ENCODE results near the gene ADAMTSL2.

ADAMTSL2 gene

DNA sequence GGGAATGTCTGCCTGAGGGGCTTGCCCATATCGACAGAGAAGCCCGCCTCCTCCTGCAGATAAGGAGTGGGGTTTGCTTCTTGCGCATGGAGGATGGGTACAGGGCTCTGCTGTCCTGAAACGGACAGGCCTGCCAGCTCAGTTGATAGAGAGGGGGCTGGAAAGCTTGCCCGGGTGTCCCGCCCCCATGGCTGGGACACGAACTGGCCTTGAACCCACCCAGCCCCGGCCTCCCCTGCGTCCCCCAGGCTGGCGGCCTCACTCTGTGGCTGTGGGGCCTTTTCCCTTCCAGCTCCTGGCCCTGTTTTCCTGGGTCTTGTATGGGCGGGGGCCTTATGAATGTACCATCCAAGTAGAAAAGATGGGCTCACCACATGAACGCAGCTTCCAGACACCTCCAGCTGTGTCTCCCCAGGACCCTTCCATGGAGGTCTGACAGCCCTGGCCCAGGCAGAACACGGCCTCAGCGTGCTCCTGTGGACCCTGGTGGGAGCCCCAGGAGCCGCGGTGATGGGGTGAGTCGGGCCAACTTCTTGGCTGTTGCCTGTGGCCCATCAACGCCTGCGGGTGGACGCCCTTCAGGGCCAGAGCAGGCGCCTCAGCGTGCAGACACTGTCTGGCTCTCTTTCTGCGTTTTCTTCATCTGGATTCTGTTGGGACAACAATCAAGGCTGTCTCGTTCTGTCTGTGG is 39.7 kb upstream of the ADAMTSL2 start:
- TF ChIP-seq, protein P1, sequence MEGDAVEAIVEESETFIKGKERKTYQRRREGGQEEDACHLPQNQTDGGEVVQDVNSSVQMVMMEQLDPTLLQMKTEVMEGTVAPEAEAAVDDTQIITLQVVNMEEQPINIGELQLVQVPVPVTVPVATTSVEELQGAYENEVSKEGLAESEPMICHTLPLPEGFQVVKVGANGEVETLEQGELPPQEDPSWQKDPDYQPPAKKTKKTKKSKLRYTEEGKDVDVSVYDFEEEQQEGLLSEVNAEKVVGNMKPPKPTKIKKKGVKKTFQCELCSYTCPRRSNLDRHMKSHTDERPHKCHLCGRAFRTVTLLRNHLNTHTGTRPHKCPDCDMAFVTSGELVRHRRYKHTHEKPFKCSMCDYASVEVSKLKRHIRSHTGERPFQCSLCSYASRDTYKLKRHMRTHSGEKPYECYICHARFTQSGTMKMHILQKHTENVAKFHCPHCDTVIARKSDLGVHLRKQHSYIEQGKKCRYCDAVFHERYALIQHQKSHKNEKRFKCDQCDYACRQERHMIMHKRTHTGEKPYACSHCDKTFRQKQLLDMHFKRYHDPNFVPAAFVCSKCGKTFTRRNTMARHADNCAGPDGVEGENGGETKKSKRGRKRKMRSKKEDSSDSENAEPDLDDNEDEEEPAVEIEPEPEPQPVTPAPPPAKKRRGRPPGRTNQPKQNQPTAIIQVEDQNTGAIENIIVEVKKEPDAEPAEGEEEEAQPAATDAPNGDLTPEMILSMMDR (IDR thresholded peaks at IDR 0.05; ENCODE audit: extremely low read depth, insufficient read depth, missing control alignments) = no peak
- DNase-seq (ENCODE audit: low spot score) = no peak
- in situ Hi-C loops (cut with MboI; ENCODE audit: low pct_unique_long_range_greater_than_20kb, low sequenced_read_pairs, unreplicated experiment) = no loop called here

DNA sequence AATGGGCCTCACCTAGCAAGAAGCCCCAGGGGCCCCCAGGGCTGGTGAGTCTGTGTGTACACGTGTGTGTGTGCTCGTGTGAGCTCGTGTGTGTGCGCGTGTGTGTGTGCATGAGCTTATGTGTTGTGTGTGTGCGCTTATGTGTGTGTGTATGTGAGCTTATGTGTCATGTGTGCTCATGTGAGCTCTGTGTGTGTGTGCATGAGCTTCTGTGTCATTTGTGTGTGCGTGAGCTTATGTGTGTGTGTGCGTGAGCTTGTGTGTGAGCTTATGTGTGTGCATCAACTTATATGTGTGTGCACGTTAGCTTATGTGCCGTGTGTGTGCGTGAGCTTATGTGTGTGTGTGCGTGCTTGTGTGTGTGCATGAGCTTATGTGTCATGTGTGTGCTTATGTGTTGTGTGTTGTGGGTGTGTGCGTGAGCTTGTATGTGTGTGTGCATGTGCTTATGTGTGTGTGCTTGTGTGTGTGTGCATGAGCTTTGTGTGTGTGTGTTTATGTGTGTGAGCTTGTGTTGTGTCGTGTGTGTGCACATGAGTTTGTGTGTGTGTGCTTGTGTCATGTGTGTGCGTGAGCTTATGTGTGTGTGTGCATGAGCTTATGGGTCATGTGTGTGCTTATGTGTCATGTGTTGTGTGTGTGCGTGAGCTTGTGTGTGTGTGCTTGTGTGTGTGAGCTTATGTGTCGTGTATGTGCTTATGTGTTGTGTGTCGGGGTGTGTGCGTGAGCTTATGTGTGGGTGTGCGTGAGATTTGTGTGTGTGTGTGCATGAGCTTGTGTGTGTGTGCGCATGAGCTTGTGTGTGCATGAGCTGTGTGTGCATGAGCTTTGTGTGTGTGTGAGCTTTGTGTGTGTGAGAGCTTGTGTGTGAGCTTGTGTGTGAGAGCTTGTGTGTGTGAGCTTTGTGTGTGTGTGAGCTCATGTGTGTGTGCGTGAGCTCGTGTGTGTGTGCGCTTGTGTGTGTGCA is 38.9 kb upstream of the ADAMTSL2 start:
- in situ Hi-C loops (cut with MboI; ENCODE audit: low pct_unique_long_range_greater_than_20kb, low sequenced_read_pairs, unreplicated experiment) = no loop called here
- DNase-seq (ENCODE audit: low spot score) = no peak
- TF ChIP-seq, protein P1 (IDR thresholded peaks at IDR 0.05; ENCODE audit: extremely low read depth, insufficient read depth, missing control alignments) = no peak

DNA sequence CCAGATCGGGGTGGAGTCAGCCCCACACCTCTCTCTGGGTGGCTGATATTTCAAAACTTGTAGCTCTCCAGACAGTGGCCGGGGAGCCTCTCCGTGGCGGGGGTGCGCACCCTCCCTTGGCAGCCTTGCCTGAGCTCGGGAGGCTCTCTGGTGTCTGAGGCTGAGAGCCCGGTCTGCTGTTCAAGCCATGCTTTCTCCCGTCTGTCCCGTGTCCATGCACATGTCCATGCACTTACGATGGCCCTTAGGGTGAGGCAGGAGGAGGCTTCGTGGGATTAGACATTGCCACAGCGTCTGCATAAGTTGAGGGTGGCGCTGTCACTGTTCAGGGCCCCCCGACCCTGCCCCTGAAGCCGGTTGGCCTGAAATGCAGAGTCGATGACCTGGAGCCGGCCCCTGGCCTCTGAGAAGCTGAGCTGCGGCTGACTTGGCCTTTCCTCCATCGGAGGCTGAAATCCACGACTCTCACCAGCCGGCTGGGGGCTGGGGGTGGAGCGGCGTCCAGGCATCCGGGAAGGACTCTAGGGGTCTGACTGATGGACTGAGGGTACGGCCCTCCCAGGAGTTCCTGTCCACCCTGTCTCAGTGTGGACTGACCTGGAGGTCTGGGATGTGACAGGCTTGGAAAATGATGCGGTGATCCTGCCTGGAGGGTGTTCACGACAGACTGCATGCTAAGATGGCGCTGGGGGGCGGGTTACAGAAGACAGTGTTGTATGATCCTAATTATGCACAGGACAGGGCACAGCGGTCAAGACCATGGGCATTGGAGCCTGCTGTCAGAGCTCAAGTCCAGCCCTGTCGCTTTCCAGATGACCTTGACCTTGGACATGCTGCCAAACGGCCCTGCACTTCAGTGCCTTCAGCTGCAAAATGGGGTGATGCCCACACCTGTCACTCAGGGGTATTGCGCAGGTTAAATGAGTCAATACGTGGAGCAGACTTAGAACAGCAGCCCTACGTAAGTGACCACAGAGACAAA is 37.4 kb upstream of the ADAMTSL2 start:
- TF ChIP-seq, protein P1 (IDR thresholded peaks at IDR 0.05; ENCODE audit: extremely low read depth, insufficient read depth, missing control alignments) = no peak
- no peak for DNase-seq (ENCODE audit: low spot score)
- in situ Hi-C loops (cut with MboI; ENCODE audit: low pct_unique_long_range_greater_than_20kb, low sequenced_read_pairs, unreplicated experiment) = no loop called here

DNA sequence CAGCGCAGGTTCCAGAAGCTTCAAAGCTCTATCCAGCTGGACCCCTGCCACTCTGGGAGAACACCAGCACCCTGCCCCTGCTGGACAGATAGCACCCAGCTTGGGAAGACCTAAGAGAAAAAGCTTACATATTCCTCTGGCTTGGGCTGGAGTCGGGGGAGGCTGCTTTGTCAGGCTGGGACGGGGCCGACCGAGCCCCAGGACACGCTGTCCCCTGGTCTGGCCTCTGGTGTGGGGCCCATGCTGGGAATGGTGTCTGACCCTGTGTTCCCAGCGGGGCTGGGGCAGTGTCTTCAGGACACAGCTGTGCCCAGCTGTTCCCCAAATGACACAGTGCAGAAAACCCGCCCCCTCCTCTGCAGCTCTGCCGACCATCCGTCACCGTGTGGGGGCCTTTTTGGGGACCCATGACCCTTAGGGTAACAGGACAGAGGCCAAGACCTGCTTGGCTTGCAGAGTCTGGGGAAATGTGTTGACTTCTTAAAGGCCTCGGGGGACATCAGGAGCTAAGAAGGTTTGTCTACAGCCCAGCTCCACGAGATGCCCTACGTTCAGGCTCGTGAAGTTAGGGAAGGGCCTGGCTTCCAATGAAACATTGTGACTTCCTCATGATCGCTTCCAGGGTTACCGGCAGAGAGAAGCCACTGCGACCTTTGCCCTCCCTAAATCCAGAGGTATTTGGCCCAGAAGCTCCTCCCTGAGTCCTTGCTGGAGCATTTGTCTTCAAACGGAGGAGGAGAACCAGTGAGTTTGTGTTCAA is 35.2 kb upstream of the ADAMTSL2 start:
- in situ Hi-C loops (cut with MboI; ENCODE audit: low pct_unique_long_range_greater_than_20kb, low sequenced_read_pairs, unreplicated experiment) = no loop called here
- DNase-seq (ENCODE audit: low spot score) = no peak
- TF ChIP-seq, protein P1 (IDR thresholded peaks at IDR 0.05; ENCODE audit: extremely low read depth, insufficient read depth, missing control alignments) = no peak

DNA sequence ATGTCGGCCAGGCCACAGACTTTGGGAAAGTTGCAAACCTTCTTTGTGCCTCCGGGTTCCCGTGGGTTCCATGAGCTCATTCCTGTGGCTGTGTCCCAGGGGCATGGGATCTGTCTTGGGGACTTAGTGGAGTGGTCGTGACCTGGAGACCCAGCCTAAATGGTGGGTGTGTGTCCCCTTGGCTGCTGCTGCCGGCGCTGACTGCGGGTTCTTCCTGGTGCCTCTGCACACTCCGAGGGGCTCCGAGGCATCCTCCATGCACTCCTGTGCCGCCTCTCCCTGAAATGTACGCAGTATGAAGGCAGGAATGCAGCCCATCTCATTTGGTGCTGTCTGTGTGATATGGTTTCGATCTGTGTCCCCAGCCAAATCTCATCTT is 34.6 kb upstream of the ADAMTSL2 start:
- in situ Hi-C loops (cut with MboI; ENCODE audit: low pct_unique_long_range_greater_than_20kb, low sequenced_read_pairs, unreplicated experiment) = no loop called here
- TF ChIP-seq, protein P1 (IDR thresholded peaks at IDR 0.05; ENCODE audit: extremely low read depth, insufficient read depth, missing control alignments) = no peak

More for the DNA sequence above, 34.6 kb upstream of the ADAMTSL2 start:
- no peak for DNase-seq (ENCODE audit: low spot score)
